ENCODE data around the gene CADPS2.
"Not testable (repeated sequence)": the region's sequence is repeated elsewhere in the genome, so short reads cannot be mapped to it uniquely, and the experiment has no call there.

Gene CADPS2

DNA sequence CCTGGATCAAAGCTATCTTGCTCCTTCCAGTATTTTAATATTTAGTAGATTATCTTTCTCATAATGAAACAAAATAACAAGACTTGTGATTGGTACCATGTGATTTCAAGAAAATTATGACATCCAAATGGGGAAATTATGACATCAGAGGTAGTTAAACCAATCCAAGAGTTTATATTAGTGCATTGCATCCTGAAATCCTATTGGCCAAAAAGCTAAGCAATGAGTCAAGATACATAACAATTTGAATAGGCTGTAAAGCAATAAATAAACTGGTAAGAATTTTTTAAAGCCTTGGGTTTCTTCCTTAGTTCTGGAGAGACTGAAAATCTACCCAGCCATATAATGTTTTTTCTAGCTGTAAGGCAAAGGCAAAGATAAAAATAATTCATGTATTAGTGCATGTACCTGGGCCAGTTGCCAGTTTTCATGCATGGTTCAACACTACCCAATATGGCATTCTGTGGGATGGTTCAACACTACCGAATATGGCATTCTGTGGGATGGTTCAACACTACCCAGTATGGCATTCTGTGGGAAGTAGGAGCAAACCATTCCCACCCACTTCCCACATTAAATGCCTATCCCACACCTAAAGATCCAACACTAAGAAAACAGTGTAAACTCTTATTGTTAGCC, 183.3 kb downstream of the CADPS2 start, which contains the start of gene RNF148:
Gene RNF148 (minus strand): TSS at position 51 of the 639 bp plus-strand sequence. CDS start 172 bp downstream, outside the sequence.
- DNase-seq, result no peak

DNA sequence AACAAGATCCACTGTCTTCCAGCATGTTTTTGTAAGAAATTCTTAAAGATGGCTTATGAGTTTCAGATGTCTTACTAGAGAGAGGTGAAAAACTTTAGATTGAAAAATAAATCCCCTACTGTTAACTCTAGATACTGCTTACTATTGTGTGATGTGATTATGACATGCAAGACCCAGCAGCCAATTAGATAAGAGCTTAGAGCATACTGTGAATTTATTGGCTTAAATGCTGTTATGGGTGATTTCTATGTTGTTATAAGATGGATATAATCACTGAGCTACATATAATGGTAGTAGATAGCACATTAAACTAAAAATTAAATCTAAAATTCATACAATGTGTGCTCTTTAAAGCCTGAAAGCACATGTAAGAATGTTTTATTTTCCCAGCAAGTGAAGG, 187.2 kb downstream of the CADPS2 start, which contains the start of gene RNF133:
Gene RNF133 (minus strand): TSS at position 101 of the 400 bp plus-strand sequence. CDS start 199 bp downstream, outside the sequence.
- no peak for DNase-seq

DNA sequence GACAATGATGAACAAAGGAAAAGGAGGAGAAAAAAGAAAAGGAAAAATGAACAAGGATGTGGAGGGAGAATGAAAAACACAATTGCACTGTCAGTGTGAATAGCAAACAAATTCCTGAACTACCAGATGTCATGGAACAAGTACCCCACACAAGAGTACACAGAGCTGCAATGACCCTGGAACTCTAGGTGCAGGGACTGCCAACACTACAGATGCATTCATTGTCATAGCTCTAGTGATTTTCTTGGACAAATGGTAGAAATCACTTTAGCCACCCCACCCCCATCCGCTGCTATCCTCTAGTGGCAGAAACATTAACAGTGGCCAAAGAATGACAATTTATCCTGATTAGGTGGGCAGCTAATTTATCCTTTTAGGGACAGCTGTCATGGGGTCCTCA, 190.4 kb downstream of the CADPS2 start:
- no peak for DNase-seq

DNA sequence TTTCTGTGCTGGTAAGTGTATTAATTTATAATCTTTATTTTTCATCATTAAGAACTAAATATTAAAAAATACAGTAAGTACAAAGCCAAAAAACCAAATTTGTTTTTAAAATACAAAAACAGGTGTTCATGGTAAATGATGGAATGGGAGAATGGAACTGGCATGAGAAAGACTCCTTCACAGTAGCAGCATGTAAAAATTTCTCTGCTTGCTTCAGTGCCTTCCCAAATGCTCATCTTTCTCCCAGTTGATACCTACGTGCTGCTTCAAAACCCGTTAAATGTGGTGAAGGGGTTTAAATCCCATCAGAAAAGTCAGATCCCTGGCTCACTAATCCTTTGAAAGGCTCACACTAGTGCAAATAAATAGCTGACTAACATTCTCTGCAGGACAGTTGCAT, 191.6 kb downstream of the CADPS2 start:
- DNase-seq, result no peak

DNA sequence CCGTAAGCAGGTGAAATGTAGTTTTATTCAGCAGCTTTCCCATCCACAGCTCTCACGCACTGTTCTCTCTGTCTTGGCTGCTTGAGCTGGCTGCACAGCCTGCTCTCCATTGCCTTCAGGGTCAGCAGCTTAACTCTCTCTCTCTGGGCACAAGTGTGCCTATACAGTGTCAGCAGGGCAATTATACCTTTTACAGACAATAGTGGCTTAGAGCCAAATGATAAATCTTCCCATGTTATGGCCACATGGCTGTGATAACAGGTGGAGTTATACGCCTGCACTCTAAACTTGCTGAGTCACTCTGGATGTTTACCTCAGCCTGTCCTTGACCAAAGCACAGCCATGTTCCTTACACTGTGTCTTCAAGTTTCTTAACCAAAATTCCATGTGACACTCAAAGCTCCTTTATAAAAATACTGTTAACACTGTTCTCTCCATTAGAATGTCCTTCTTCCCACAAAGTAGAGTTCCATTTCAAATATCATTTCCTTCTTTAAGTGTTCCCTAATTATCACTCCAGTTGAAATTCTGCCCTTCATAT, 193.4 kb downstream of the CADPS2 start:
- DNase-seq, result no peak

DNA sequence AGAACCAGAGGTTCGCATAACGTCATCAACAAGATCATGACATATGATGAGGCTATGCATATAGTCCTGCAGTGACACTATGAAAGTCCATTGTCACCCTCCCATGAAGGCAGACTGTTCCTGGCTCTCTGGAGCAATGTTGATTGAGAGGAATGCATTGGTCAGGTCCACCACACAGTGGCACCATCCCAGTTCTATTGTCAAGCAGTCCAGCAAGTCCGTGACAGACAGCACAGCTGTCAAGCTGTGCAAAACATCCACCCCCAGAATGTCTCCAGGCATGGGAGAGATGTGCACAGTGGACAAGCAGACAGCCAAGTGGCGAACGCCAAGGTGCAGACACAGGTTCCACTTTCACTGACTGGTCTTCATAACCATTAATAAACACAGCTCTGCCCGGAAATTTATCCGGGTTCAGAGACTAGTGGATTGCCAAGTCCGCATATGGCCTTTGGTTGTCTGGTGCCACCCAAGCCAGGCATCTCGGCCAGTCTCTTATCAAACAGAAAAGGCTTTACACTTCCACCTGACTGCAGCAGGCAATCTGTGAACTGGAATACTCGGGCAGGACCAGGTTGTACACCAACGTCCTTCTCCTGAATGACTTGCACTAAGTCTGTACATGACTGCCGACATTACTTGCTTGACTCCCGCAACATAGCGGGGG, 194.6 kb downstream of the CADPS2 start:
- no peak for DNase-seq

DNA sequence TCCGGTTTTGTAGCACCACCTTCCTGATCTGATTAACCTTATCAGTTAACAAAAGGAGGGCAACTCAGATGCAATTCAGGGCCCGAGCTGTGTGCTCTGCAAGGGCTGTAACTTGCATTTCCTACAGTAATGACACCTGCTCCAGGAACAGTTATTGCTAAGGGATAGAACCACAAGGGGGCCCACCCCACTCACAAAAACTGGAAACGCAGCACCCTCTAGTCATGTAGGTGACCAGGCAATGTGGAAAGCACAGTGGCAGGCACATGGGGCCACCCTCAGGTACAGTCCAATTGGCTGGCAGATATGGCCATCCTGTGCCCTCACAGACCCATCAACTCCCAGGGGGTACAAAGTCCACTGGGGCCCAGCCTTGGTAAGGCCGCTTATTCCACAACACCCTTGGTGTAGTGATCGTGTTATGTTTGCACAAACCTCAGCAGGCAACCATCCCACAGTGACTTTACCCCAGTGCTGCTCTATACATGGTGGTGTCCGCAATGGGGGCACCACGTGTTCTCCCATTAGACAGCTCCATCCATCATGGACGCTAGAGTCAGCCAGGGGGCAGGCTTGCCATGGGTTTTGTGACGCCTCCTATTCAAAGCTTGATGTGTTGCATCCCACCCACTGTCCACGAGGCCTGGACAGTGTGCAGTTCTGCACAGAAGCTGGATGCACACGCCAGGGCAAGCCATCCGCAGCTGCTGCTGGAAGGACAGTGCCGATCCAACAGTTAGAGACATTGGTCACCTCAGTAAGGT, 196.7 kb downstream of the CADPS2 start:
- no peak for DNase-seq

DNA sequence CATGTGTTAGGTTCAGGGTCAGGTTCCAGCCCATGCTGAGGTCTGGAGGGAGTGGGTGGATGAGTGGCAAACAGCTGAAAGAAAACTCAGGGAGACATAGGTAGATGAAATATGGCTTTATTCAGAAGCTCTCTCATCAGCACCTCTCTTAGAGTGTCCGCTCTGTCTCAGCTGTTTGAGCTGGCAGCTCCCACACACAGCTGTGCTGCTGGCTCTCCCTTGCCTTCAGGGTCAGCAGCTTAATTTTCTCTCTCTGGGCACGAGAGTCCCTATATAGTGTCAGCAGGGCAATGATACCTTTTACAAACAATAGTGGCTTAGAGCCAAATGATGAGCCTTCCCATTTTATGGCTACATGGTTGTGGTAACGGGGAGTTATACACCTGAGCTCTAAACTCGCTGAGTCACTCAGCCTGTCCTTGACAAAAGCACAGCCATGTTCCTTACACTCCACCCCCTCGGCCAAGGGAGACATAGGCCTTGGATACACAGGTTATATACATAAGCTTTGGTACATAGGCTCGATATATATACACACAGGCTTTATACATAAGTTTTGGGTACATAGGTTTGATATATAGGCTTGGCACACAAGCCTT, 197.8 kb downstream of the CADPS2 start:
- no peak for DNase-seq

DNA sequence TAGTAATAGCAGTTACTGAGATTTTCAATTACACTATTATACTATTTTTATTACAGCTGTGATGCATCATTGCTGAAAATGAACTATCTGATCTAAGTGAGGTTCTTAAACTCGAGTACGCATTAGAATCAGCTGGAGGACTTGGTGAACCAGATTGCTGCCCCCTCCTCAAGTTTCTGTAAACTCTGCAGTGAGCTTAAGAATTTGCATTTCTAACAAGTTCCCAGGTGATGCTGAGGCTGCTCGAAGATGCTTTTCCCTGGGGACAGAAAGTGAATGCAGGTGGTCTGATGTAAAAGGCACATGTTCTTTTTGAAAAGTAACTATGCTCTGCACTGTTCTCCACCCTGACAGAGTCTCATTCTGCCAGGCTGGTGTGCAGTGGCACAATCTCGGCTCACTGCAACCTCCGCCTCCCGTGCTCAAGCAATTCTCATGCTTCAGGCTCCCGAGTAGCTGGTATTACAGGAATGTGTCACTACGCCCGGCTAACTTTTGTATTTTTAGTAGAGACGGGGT, 199.8 kb downstream of the CADPS2 start:
- DNase-seq, result no peak

DNA sequence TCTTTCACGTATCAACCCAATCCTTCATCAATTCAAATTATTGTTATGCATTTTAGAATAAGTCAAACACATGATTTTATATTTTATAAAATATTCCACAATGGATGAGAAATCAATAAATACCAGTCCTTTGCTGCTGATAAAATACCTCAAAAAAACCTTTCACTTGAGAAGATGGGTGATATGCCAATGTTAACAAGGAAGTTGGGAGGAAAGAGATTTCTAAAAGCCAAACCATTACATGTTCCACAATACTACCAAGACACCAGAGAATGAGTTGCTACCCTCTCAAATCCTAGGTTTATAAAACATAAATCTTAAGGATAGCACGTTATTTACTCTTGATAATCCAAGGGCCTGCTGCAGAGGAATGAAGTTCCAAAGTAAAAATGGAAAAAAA, 201.8 kb downstream of the CADPS2 start:
- DNase-seq, result no peak

DNA sequence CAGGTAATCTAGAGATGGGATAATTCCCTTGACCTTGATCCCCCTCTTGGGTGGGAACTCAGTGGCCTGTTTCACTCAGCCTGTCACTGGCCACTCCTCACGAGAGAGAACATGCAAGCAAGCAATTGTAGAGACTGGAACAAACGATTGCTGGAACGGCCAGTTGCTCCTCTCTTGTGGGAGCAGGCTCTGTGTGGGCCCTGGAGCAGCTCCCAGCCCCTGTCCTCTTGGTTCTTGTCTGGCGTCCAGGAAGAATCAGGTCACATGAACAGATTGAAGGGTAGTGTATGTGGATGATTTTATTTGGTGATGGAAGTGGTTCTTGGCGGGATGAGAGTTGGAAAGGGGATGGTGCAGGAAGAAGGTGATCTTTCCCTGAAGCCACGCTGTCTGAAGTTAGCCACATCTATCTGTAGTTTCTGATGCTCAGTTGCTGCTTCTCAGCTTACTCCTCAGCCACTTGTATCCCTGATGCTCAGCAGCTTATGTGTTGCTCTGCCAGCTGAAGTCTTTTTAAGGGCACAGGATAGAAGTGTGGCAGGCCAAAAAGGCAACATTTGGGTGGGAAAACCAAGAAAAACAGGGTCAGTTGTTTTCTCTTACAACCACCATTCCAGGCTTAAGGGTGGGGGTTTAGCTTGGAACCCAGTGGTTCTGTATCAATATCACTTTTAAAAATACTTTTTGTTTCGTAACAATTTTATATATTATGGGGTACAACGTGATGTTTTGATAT, 203.3 kb downstream of the CADPS2 start:
- no peak for DNase-seq

DNA sequence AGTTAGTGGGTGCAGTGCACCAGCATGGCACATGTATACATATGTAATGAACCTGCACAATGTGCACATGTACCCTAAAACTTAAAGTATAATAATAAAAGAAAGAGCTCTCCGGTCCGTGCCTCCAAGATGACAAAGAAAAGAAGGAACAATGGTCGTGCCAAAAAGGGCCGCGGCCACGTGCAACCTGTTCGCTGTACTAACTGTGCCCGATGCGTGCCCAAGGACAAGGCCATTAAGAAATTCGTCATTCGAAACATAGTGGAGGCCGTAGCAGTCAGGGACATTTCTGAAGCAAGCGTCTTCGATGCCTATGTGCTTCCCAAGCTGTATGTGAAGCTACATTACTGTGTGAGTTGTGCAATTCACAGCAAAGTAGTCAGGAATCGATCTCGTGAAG, 205.1 kb downstream of the CADPS2 start:
- DNase-seq, result not testable (repeated sequence)

DNA sequence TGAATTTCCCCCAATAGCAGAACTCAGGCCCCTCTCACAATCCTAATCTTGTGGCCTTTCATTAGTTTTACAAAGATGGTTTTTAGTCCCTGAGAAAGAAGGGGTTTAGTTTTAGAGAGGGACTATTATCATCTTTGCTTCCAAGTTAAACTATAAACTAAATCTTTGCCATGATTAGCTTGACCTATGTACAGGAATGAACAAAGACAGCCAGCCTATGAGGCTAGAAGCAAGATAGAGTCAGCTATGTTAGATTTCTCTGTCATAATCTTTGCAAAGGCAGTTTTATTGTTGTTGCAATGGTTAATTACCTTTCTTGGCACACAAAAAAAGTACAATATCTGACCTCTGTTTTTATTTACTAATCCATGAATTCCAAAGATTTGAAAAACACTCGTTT, 206.4 kb downstream of the CADPS2 start:
- DNase-seq, result no peak

DNA sequence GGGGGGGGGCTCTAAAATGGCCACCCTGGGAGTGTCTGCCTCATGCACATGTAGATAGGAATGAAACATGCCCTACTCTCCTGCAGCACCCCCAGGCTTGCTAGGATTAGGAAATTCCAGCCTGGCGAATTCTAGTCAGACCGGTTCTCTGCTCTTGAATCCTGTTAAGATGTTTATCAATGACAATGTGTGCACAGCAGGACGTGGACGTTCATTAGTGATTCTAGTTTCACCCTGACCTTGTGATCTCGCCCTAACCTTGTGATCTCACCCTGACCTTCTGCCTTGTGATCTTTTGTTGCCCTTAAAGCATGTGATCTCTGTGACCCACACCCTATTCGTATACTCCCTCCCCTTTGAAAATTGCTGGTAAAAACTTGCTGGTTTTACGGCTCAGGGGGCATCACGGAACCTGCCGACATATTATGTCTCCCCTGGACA, 207.0 kb downstream of the CADPS2 start:
- DNase-seq, result not testable (repeated sequence)

DNA sequence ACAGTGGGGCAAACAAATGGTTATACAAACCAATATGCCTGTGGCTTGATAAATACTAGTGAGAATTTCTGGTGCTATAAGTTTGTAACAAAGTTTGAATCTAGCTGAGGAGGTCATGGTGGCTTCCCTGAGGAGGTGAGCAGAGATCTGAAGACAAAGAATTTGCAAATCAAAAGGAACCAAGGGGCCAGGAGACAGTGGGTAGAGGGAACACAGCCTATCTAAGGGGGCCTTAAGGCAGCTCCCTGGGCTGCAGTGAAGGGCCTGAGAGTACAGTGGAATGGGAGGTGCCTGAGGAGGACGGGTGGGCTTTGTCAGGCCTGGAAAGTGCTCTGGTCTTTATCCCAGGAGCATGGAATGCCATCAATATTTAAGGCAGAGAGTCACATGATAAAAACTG, 209.1 kb downstream of the CADPS2 start:
- DNase-seq, result no peak

DNA sequence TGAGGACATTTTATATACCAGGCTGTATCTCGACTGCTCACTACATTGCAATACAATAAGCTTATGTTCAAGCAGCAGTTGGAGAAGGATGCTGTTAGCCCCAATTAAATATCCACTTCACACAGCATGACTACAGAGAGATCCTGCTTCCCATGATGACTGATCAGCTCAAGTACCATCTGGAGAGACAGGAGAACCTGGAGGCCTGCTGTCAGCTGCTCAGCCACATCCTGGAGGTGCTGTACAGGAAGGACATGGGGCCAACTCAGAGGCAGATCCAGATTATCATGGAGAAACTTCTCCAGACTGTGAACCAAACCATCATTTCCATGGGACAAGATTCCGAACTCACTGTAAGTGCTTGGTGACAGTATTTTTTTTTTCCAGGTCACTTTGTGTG, 209.8 kb downstream of the CADPS2 start:
- DNase-seq, result no peak

DNA sequence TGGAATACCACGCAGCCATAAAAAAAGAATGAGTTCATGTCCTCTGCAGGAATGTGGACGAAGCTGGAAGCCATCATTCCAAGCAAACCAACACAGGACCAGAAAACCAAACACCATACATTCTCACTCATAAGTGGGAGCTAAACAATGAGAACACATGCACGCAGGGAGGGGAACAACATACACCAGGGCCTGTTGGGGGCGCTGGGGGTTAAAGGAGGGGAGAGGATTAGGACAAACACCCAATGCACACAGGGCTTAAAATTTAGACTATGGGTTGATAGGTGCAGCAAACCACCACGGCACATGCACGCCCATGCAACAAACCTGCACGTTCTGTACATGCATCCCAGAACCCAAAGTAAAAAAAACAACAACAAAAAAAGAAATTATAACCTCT, 210.6 kb downstream of the CADPS2 start:
- DNase-seq, result no peak

DNA sequence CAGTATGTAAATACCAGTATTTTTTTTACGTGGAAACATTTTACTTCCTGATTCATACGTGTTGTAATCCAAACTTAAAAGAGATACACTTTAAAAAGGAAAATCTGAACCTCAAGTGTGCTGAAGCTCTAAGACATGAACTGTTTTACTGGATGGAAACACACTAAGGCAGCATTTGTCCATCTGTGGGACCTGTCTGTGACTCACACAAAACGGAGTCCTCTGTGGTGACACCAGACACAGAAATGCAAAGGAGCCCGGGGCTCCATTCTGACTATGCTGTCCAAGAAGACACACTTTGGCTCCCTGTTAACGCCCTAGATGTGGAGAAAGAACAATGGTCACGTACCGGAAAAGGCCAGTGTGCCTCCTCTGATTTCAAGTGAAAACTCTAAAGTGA, 211.2 kb downstream of the CADPS2 start:
- no peak for DNase-seq

DNA sequence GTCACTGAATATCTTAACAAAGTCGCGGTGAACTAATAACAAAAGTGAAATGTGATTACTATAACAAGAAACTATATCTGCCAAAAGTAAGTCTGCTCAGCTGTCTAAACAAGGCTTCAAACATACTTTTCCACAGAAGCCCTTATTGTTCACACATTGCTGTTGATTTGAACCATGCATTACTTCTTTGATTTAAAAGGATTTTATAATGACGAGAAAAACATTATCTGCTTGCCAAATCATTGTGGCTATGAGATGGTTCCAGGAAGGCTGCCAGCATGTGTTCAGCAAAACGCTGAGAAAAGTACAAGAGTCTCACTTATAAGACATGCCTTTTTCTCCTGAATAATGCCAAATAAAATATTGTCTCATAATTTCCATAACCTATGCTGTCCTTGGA, 211.8 kb downstream of the CADPS2 start:
- DNase-seq, result no peak

DNA sequence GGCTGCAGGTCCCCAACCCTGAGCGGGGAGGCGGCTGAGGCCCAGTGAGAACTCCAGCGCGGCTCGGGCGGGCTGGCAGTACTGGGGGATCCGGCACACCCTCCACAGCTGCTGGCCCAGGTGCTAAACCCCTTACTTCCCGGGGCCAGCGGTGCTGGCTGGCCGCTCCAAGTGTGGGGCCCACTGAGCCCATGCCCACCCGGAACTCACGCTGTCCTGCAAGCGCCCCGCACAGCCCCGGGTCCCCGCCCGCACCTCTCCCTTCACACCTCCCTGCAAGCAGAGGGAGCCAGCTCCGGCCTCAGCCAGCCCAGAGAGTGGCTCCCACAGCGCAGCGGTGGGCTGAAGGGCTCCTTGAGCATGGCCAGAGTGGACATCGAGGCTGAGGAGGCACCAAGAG, 212.3 kb downstream of the CADPS2 start:
- no peak for DNase-seq

DNA sequence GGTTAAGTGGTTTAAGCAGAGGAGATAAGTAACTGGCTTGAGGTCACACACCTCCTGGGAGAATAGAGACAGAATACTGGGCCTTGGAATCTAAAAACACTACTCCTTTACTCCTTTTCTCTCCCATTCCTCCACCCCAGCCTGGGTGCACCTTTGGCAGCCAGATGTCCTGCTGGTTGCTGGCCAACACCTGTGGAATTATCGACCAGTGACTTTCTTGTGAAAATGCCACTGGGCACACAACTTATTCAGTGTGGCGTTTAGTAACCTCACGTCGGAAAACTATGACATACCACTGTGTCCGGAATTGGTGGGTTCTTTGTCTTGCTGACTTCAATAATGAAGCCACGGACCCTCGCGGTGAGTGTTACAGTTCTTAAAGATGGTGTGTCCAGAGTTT, 213.7 kb downstream of the CADPS2 start:
- DNase-seq, result no peak

DNA sequence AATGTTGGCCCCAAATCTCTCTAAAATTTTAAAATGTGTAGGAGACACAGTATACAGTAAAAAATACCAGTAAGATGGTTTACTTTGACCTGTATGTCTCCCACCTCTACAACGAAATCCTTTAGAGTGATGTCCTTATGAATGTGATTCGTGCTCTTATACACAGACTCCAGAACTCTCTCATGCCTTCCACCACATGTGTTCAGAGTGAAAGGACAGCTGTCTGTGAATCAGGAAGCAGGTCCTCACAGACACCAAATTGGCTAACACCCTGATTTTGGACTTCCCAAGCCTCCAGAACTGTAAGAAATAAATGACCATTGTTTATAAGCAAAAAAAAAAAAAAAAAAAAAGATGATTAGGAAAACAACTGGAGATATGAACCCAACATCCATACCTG, 222.5 kb downstream of the CADPS2 start:
- DNase-seq, result no peak

All from RPMI8226 (cell line).